Adrenal gland (tissue), 5 donors: ENCODE data around the gene PKP2.

ENCODE experiments used
- POLR2A ChIP-seq, 2 donors: fragments of 450-650 bp; IDR thresholded peaks; one replicate each; pipeline ENCODE4 v1.6.1; 2017; ENCODE audit warnings: antibody characterized with exemption in 2 of 2, mild to moderate bottlenecking in 2 of 2, moderate library complexity in 1 of 2
- TF ChIP-seq, protein P1 (sequence below), 6 experiments: fragments of 450-650 bp in 4 of 6; fragments of 200-600 bp in 2 of 6; sonication (generic) in 1 of 6; IDR thresholded peaks; 1 replicate in 5 of 6; 2 replicates in 1 of 6; pipeline versions ENCODE4 v1.5.1 to v1.8.0; 2016 to 2021; ENCODE audit warnings: antibody characterized with exemption in 6 of 6, mild to moderate bottlenecking in 2 of 6, moderate library complexity in 1 of 6
- donor health status: DM: no; HTN: no; CAD: no.

DNA sequence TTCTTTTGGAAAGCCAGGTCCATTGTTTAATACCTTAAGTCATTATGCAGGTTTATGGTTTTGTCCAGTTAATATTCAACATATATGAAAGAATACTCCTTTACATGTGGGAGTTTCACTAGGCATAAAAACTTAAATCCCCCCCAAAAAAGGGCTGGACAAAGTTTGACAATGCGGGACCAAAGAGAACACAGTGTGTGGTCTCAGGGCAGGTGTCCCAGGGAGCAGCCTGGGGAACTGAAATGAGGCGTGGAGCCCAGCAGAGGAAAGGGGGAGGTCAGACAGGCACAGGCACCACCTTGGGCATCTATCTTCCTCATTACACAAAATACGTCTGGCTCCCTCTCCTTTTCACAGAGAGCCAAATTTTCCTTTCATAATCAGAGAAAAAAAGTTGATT is 22.5 kb downstream of the PKP2 start:
- TF ChIP-seq, protein P1, sequence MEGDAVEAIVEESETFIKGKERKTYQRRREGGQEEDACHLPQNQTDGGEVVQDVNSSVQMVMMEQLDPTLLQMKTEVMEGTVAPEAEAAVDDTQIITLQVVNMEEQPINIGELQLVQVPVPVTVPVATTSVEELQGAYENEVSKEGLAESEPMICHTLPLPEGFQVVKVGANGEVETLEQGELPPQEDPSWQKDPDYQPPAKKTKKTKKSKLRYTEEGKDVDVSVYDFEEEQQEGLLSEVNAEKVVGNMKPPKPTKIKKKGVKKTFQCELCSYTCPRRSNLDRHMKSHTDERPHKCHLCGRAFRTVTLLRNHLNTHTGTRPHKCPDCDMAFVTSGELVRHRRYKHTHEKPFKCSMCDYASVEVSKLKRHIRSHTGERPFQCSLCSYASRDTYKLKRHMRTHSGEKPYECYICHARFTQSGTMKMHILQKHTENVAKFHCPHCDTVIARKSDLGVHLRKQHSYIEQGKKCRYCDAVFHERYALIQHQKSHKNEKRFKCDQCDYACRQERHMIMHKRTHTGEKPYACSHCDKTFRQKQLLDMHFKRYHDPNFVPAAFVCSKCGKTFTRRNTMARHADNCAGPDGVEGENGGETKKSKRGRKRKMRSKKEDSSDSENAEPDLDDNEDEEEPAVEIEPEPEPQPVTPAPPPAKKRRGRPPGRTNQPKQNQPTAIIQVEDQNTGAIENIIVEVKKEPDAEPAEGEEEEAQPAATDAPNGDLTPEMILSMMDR (IDR thresholded peaks at IDR 0.05) = no peak
- TF ChIP-seq POLR2A (IDR thresholded peaks at IDR 0.05) = no peak
